ENCODE results near the gene KRT7.
A peak's percentile ranks its signal among the peaks of the same experiment; 100 is the strongest.
"Not testable (repeated sequence)": the region's sequence is repeated elsewhere in the genome, so short reads cannot be mapped to it uniquely, and the experiment has no call there.

KRT7 gene

DNA sequence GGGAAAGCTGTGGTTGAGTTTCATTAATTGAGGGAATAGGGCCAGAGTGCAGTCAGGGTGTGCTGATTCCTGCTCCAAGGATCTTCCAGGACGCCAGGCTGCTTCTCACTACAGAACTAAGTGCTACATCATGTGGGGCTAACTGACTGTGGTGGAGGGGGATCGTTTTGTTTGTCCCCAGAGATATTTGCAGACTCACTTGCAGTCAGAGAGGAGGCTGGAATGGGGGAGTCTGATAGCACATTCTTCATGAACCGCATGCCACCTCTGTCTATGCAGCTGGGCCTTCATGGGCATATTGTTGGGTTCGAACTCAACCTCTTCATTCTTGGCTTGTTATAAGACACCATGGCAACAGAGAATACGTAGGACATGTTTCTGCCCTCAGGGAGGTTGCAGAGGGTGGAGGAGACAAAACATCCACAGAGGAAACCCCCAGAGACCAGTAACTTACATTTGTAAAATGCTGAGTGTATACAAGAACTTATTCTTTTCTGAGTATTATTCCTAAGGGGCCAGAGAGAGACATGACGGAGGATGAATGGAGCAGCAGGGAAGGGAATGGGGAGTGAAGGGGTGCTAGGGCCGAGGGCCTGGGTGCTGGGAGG is 13.0 kb downstream of the KRT7 start:
- DNase-seq: no peak

DNA sequence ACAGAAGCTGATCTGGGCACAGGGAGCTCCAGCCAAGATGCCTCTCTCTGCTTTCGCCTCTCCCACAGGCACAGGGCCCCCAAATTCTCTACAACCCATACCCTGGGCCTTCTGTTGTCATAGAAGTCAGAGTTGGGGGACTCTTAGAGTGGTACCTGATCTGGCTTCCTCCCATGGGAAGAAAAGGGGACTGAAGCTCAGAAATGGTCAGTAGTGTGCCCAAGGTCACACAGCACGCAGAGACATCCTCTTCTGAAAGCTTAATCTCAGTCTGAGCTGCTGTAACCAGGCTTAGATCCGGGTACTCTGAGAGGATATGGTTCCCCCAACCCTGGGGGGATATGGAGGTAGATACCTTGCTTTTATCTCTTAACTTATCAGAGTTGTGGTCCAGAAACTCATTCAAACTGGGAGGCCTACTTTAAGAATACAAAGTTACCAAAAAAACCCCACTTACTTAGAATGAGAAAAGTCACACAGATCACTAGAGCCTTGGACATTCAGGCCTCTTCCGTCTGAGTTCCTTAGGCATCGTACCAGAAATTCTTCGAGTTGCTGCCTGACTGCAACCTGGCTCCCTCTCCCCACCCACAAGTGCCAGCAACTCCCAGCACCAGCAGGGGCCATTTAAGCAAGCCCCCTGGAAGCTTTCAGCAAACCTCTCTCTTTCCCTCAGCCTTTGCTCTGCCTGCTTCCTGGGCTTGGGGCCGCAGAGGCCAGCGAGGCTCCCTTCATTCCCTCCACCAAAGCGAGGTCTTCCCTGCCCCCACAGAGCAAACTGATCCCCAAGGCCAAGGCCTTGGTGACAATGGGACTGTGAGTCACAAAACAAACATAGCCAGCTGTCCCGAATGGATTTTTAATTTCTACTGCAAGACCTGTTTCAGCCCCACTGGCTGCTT is 13.9 kb downstream of the KRT7 start:
- DNase-seq: peak; percentile 31 to 65

DNA sequence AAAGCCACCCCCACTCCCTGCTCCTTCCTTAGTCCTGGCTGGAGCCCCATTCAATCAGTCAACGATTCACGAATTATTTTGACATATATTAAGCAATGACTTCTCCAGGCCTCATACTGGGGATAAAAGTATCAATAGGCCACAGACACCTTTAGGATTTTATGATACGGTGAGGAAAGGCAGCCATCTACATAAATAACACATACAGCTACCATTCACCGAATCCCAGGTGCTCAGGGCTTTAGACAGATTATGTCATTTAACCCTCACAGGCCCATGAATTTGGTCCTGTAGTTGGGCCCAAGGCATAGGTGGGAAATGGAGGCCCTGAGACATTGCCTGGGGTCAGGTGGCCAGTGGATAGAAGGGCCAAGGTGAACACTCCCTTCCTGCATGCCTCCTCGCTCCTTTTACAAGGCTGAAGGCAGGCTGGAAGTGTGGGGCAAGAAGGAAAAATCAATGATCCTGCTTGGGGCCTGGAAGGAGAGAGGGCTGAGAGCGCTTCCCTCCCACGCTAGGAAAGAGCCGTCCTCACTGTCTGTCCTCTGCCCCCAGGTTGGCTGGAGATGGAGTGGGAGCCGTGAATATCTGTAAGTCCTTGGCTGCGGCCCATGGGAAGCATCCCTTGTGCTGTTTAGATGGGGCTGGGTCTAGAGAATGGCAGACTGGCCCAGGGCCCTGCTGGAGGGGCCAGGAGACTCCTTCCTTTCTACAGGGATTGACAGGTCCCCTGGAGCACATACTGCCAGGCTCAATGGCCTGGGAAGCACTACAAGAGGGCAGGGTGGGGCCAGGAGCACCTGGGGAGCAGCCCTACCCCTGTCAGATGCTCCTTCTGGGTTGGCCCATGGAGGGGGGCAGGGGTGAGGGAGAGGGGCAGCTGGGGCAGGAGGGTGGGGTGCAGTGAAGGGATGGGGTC is 14.8 kb downstream of the KRT7 start:
- DNase-seq: peak in 1 of 2 experiments; percentile 31

DNA sequence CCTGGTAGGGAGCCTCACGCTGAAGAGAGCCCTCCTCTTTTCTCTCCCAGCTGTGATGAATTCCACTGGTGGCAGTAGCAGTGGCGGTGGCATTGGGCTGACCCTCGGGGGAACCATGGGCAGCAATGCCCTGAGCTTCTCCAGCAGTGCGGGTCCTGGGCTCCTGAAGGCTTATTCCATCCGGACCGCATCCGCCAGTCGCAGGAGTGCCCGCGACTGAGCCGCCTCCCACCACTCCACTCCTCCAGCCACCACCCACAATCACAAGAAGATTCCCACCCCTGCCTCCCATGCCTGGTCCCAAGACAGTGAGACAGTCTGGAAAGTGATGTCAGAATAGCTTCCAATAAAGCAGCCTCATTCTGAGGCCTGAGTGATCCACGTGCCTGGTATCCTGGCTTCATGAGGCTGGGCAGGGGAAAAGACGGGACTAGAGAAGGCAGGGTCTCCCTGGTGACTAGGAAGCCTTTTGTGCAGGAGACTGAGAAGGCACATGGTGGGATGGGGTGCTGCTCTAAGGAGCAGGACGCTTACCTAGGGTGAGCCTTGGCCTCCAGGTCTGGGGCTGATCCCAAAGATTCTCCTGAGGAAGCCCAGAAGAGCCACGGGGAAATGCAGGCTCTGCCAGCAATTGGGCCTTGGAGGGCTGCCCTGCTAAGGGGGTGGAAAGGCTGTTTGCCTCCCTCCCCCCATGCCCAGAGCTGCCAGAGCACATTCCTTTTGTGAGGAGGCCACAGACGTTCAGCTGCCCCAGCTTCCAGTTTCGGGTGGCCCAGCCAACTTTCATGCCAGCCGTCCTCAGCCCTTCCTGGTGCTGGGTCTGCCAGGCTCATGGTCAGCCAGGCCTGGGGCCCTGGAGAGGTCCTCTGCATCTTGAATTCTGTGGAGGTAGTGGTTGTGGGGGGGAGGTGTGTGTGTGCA is 15.8 kb downstream of the KRT7 start:
- no peak for DNase-seq

DNA sequence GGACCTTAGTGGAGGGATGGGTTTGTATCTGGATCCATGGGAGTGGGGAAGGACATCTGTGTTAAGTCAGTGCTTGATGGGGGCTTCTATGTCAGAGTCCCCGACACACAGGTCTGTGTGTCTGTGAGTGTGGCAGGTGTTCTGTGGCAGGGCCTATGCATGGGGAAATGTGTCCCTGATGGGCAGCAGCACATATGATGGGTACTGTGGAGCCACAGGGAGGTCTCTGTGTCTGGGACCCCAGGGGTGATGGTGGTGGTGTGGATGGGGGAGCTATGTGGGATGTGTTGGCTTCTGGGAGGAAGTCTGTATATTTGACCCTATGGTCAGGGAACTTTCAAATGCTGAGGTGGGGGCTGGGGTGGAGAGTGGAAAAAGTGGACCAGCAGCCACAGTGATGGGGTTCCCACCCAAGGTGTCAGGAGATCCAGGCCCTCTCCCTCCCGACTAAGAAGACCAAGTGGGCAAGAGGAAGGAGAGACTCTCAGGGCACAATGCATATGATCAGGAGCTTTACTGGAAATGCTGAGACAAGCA is 16.5 kb downstream of the KRT7 start:
- DNase-seq: no peak

DNA sequence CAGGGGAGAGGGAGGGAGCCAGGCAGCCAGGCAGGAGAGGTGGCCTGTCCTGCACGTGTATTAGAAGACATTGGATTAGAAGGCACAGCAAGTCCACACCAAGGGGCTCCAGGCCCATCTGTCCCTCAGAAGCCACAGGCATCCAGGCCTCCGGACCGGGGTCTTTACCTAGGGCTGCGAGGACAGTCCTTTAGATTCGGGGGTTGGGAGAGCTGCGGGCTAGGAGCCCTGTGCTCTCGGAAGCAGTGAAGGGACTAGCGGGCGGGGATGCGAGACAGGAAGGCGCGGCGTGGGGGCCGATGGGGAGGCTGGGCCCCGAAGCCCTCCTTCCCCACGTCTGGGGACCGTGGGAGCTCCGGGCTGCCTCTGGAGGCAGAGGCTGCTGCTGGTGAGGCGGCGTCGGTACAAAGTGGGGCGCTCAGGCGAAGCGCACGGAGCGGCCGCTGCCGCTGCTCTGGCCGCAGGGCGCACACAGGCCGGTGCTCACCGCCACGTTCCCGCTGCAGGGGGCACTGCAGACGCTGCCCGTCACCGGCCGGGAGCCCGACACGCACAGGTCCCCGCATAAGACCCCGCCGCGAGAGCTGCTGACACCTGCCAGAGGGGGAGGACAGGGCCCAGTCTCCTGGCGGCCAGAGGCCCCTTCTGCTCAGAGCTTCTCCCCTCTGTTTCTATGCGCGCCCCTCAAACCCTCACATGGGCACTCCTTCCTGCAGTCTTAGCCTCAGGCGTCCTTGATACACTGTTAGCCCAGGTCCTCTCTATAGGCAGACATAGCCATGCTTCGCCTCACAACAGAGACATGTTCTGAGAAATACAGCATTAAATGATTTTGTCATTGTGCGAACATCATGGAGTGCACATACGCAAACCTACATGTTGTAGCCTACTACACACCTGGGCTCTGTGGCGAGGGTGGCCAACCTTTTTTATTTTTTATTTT is 17.3 kb downstream of the KRT7 start:
- DNase-seq: no peak

DNA sequence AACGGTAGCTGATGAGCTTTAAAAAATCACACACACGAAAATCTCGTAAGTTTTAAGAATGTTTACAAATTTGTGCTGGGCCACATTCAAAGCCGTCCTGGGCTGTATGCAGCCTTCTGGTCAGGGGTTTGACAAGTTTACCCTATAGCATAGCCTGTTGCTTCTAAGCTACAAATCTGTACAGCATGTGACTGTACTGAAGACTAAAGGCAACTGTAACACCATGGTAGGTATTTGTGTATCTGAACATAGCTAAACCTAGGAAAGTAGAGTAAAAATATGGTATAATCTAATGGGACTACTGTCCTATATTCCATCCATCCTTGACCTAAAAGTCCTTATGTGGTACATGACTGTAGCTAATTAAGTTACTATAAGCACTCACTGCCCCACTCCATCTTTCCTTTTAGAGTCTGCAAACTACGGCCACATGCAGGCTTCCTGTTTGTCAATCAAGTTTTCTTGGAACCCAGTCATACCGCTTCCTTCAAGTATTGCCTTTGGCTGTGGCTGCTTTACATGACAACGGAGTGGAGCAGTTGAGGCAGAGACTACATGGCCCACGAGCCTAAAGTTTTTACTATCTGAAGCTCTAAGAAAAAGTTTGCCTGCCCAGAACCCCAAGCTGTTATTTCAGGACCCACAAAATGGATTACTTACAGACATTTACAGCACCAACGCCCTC is 18.5 kb downstream of the KRT7 start:
- no peak for DNase-seq

DNA sequence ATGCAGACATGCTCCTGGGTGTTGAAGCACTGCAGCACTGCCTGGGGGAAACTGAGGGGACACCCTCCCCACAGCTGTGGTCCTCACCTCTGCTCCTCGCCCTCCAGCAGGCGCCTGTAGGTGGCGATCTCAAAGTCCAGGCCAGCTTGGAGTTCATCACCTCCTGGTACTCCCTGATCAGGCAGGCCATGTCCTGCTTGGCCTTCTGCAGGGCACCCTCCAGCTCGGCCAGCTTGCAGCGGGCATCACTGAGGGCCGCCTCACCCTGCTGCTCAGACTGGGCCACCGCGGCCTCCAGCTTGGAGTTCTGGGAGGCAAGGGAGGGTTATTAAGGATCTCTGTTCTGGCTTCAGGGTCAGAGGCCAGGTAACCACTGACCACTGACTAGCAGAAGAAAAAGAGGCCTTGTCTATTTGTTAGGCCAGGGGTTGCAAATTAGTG is 19.2 kb downstream of the KRT7 start:
- DNase-seq: not testable (repeated sequence)

DNA sequence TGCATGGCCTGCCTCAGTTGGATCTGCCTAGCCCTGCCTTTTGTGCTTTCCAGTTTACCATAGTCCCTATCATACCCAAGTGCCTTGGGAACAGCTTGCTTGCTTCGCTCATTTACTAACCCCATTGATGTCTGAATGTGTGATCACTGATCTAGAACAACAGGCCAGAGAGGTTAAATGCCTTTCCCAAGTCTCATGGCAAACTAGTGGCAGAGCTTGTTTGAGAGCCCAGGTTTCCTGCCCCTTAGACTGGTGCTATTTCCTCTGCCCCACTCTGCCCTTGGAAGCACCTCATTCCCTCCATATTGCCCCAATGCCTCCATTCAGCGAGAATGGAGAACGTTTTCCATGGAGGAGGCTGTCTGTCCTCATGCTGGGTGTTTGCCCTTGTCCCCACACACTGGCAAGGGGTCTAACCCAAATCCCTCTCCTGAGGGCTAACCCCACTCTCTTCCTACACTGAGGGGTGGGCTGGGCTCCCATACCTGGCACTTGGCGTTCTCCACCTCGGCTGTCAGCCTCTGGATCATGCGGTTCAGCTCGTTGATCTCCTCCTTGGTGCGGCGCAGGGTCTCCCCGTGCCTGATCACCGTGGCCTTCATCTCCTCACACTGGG is 19.8 kb downstream of the KRT7 start:
- no peak for DNase-seq

DNA sequence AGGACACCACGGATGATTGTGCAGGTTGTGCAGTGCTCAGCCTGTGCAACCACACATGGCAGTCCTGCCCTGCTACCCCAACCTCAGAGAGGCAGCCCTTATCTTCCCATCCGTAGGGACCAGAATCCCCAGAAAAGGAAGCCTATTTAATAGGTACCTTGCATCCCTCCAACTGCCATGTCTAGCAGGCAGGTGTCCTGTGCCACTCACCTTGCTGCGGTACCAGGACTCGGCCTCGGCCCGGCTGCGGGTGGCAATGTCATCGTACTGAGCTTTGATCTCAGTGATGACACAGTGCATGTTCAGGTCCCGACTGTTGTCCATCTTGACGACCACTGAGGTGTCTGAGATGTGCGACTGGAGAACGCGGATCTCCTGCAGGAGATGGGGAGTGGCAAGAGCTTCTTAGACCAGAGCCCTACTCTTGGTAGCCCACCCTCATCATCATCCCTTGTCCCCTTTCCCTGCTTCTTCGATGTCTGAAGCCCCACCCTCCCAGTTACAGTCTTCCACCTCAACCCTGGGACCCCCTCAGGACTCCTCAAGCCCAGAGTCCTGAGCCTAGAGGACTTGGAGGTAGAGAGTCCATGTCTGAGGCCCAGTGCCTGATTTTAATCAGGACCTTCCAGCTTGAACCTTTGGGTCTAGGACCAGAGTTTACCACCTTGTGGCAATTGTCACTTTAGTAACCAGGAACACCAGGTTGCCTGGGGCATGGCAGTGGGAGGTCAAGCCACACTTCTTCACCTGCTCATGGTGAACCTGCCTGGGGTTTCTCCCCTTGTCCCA is 20.5 kb downstream of the KRT7 start:
- DNase-seq: no peak

DNA sequence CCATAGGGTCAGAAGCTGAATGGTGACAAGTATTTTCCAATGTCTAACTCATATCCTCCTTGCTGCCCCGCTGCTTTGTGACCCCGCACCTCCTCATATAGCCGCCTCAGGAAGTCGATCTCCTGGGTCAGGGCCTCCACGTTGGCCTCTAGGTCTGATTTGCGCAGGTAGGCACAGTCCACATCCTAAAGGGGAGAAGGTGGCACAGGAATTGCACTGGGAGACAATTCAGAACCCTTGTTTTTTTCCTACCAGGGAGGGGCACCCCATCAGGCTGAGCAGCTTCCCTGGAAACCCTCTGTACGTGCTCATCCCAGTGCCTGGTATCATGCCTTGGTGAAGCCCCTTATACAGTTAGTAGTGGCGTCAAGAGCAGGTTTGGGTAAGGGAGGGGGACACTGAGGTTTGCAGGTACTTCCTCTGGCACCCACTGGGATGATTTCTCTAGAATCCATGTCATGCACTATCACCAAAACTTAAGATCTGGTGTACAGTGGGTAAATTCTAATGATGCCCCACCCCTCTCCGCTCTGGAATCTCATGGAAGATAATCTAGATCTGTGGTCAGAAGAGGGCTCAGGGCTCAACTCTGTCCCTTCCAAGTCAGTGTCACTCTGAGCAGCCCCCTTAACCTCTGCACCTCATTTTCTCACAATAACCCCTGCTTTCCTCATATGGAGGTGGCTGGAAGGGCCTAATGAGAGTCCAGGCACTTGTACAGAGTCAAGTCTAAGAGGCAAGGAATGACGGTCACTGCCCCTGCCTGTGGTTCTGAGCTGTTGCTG is 21.3 kb downstream of the KRT7 start:
- DNase-seq: no peak

DNA sequence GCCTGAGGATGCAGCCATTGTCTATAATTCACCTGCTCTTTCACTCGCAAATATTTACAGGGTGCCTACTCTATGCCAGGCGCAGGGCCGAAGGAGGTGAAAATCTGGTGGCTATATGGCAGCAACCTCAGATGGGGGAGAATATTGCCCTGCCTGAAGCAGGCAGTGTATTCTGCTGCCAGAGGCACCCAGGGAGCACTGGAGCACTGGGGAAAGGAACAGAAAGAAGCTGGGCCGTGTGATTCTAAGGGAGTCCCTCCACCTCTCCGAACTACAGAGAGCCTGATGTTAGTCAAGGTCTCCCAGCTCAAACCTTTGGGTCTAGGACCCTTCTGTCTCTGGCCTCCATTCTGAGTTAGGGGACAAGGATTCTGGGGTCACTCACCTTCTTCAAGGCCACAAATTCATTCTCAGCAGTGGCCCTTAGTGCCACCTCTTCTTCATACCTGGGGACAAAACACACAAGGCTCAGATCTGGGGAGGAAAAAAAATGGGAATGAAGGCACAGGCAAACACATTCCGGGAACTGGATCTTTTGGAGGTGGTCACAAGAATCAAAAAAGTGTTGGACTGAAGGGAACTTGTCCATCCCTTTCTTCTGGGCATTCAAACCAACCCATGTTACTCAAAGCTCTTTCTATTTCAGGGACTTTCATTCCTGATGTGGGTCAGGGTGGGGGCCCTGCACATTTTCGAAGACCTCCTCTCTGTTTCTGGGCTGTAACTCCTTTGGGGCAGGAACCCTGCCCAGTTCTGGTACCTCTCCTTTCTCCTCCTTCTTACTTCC is 22.1 kb downstream of the KRT7 start:
- no peak for DNase-seq

DNA sequence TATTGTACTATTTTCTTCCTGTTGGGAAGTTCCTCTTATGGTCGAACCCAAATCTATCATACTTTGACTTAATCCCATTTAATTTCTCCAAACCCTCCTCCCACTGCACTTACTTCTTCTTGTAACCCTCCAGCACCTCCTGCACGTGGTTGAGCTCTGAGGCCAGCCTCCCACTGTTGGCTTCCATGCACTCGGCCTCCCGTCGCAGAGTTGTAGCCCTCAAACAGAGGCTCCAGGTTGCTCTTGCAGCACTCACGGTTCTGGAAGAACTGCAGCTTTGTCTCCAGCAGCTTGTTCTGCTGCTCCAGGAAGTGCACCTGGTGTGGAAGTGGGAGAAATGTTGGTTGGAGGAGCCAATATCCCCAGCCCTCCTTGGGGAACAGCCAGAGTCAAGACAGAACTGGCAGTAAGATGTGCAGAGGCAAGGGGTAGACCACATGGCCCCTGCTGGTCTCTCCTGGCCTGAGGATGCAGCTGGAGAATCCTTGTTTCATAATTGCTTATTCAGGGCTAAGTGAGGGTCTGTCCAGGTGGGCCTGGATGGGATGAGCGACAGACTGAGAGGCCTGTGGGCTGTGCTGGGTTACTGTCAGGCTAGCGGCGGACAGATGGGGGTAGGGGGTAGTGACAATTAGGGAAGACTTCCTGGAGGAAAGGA is 23.0 kb downstream of the KRT7 start:
- peak; percentile 16 to 50 for DNase-seq

DNA sequence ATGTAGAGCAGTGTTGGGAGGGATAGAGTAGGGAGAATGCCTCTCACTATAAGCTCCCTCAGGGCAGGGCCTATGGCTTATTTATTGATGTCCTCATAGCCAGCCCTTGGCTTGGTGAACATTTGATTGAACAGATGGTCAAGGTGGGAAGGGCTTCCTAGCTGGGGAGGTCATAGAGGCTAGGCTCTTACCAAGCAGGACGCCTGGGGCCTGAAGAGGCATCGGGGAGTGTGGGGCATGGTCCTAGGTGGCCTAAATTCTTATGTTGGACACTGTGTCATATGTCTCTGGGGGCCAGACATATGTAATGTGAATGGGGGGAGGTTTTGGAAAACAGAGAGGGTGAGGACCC is 23.5 kb downstream of the KRT7 start:
- DNase-seq: no peak

DNA sequence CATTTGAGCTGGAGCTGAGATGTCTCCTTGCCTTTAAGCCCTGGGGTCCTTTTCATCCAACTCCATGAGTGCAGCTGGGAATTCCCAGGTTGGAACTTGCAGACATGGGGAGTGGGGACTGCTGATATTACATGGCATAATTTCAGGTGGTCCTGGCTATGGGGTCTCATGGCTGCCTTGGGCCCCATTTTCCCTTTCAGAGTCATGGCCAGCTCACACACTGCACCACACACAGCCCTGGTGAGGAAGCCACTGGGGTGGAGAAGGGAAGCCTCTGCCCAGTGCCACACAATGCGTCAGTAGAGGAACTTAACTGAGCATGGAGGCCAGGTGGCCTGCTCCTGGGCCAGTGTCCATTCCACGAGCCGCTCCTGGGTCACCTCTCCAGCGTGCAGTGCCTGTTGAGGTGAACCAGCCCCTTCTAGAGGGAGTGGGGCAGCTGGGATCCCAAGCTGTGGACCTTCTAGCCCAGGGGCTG is 24.1 kb downstream of the KRT7 start:
- no peak for DNase-seq

DNA sequence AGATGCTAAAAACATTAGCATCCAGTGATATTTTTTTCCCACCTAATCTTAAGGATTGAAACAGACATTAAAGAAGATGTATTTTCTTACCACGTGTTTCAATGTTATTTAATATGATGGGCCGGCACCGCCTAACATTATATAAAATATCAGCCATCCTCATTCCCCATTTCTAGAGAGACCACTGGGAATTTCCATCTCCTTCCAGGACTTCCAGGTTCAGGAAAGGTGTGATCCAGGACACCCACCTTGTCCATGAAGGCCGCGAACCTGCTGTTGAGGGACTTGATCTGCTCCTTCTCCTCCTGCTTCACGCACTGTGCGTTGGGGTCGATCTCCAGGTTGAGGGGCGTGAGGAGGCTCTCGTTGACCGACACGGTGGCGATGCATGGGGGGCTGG is 24.9 kb downstream of the KRT7 start:
- not testable (repeated sequence) for DNase-seq

Measured in NCI-H524 (cell line).